ENCODE results near the gene NID1.
A peak's percentile ranks its signal among the peaks of the same experiment; 100 is the strongest.

Gene NID1

DNA sequence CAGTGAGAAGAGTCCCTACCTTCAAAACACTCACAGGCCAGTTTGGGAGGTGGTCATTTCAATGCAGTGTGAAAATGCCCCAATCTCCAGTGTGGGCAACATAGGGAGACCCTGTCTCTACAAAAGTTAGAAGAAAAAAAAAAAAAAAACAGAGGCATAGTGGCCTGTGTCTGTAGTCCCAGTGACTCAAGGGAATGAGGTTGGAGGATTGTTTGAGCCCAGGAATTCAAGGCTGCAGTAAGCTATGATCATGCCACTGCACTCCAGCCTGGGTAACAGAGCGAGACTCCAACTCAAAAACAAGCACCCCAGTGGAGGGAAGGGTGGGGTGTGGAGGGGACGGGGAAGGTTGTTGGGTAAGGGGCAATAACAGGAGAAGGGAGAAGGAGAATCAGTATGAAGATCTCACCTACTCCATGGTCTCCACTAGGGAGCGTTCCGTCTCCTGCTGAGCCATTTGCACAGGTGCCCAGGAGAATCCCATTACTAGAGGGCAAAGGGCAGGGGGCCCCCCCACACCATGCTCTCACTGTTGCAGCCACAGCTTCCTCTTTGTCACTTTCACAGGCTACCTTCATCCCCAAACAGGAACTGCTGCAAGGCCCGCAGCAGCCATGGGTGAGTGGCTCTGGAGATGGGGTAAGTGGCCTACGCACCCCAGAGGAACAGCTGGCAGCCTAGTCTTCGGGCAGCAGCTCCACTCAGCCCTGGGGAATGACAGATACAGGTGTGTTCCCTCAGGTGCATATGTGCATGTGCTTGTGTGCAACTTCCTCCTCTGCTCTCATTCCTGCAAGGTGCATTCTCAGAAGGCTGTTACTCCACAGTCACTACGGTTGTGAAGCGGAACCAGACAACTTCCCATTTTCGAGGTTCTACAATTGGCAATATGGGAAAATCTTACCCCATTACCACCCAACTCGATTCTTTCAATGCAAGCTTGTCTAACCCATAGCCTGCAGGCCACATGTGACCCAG is 110.3 kb downstream of the NID1 start:
- peak in 4 of 5 donors; percentile 3 to 61 (median 9) for DNase-seq

DNA sequence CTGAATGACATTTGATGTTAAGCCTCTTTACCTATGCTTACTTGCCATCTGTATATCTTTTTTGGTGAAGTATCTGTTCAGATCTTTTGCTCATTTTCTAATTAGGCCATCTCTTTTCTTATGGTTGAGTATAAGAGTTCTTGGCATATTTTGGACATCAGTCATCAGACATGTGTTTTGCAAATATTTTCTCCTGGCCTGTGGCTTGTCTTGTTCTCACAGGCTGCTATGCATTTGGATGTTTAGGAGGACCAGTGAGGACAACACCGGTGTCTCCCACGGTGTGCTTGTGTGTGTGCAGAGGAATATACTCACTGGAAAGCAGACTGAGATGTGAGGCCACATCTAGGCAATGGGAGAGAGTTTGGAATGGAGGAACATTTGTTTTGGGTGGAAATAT is 111.1 kb downstream of the NID1 start:
- no peak for DNase-seq

DNA sequence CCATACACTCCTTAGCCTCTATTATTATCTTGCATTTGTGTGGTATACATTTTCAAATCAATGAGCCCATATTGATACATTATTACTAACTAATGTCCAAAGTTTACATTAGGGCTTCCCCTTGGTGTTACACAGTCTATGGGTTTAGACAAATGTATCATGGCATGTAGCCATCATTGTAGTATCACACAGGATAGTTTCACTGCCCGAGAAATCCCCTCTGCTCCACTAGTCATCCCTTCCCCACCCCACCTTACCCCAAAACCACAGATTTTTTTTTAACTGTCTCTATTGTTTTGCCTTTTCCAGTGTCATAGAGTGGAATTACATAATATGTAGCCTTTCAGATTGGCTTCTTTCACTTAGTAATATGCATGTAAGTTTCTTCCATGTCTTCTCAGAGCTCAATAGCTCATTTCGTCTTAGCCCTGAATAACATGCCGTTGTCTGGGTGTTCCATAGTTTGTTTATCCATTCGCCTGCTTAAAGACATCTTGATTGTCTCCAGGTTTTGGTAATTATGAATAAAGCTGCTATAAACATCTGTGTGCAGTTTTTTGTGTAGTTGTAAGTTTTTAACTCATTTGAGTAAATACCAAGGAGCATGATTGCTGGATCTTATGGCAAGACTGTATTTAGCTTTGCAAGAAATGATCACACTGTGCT is 111.8 kb downstream of the NID1 start:
- DNase-seq, result peak in 1 of 5 donors; percentile 23

DNA sequence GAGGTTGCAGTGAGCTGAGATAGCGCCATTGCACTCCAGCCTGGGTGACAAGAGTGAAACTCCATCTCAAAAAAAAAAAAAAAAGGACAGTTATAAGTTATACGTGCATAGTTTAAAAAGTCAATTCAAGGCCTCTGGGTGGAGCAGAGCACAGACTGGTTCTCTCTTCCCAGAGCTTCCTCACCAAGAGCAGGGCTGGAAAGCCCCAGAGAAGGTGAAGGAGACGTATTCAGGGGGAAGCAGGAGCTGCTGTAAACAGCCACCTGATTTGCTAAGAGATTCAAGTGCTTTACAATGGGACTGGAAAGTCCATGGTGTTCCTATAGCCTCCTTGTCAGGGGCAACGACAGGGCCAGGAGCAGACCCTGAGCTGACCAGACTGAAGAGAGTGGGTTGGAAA is 113.2 kb downstream of the NID1 start:
- no peak for DNase-seq

DNA sequence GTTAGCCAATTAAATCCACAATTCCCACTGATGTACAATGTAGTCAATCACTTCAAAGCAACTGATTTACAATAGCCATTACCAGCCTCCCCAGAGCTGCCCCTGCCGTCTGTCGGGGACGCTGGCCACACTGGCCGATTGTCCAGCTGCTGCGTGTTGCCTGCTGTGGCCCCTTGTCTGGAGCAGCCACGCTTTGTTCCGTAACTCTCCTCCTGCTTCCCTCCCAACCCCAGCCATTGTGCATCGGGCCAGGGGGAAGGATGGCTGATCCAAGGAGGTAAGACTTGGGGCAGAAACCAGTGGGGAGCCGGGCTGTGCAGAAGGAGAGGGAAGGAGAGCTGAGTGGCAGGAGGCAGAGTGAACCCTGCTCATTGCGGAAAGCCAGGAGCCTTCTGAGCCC is 114.6 kb downstream of the NID1 start:
- DNase-seq, result no peak

DNA sequence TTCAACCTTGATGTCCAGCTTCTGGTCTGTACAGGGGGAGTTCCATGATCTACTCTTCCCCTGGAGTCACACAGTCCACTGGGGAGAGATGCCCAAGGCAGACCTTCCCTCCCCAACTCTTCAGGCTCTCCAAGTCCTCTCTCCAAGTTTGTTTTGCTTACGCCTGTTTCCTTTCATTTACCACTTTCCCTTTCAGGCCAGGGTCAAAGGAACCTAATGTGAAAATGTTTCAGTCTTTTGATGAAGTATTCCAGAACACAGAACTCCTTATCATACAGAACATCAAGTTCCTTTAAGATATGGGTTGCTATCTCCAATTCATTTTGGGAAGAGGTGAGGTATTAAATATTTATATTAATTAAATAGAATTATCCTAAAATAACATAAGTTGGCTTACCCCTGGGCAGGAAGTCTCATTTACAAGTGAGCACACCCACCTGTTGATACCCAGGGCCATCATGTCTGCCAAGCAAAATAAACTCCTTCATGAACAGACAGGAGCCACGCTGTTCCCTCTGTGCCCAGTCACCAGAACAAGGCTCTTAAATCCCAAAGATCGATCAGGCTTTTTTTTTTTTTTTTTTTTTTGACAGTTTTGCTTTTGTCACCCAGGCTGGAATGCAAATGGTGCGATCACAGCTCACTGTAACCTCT is 116.0 kb downstream of the NID1 start:
- no peak for DNase-seq

GRCh38 chr1:235947989-235948388 is 116.9 kb downstream of the NID1 start:
- no peak for DNase-seq

DNA sequence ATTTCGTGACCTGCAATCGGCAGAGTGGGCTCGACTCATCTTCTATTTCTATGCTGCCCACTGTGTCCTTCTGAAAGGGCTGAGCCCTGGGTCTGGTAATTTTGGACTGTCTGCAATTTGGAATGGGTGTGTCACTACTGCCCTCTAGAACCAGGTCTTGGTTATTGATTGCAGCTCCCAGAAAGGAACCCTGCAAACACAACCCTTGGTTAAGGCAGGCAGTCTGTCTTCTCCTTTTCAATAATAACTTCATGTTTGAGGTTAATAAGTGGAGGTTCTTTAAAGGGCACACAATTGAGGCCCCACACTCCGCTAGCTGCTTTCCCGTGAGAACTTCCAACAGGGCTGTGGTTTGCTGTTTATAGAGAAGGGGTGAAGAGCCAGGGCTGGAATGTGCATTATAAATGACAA is 118.3 kb downstream of the NID1 start:
- DNase-seq, result no peak

DNA sequence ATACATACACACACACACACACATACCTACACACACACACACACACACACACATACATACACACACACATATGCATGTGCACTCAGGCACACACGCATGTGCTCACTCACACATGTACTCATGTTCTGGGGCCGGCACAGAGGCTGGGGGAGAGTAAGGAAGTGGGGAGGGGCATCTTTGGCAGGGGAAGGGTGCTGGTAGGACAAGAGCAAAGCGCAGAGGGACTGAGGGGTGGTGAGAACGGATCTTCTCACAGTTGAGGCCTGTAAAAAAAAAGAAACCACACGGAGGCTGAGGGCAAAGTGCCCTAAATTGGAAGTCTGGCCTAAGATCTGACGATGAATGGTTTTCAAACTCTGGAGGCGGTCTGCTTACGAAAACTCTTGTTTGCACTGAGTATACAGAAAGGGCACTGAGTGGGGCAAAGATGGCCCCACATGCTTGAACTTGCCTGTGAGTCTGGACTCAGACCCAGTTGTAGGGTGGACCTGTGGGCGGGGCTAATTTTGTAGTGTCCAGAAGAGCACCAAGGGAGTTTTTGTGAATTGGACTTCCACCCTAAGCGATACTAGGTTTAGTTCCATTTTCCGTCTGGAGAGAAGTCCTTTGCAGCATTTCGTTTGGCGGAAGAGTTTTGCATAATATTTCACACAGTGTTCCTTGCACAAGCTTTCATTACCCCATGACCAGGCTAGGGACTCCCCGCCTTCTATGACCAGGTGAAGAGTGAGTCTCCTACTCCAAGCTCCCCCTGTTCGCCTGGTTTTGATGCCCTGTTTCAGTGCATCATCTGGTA is 118.9 kb downstream of the NID1 start:
- DNase-seq, result no peak

GRCh38 chr1:235943581-235944114 is 121.2 kb downstream of the NID1 start:
- no peak for DNase-seq

- no peak for DNase-seq
These were observed 121.8 kb downstream of the NID1 start for GRCh38 chr1:235942979-235943575.

DNA sequence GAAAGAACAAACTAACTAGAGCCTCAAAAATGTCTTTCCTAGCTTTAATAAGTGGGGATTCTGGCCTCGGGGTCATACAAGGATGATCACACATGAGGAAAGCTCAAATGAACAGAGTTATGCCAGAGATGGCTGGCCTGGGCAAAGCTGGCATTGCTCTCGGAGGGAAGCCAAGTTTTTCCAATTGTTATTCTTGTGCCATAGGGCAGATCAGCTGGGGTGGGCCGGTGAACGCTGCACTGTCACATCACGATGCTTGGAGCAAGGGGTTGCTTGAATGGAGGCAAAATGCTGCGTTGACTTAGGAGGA is 122.3 kb downstream of the NID1 start:
- no peak for DNase-seq

DNA sequence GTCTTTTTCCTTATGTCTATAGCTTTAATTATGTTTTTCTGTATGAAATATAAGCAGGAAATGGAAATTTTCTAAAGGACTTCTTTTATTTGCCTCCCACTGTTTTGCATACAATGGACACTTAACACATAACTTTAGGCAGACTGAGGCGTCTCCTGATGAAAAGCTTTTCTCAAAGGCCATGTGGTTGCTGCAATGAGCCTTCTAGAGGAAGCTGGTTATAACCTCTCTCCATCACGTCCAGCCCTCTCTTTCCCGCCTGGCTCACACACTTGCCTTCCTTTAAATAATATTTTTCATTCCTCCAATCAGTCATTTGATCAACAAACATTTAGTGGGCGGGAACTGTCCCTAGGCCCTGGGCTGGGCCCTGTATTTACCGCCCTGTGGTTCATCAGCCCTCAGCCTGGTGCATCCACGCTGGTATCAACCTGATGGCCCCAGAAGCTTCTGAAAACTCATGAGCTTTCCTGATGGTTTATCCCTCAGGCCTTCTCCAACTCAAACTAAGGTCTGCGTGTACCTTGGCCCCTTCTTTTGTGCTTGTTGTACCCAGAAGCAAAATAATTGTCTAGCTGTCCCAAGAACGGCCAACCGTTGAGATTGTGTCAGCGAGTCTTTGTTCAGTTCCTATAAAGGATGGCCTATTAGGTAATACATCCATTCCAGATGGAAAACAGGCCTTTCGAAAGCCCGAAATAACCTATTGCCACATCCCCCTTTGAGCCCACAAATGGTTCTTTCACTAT is 122.8 kb downstream of the NID1 start:
- DNase-seq, result no peak

DNA sequence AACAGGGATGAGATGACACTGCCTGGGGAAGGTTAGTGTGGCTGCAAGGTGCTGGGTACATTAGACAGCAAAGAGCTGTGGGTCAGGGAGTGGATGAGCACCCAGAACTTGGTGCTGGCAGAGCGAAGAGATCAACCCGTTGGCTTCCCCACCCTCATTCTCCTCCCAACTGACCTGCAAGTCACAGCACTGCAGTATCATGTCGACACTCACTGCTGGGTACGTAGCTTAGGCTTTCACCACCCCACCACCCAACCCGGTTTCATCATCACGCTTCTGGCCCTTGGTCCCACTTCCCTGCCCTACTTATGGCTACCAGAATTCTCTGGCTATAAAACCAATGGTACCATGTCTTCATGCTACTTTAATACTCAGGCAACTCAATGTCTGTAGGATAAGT is 124.6 kb downstream of the NID1 start:
- DNase-seq, result no peak

DNA sequence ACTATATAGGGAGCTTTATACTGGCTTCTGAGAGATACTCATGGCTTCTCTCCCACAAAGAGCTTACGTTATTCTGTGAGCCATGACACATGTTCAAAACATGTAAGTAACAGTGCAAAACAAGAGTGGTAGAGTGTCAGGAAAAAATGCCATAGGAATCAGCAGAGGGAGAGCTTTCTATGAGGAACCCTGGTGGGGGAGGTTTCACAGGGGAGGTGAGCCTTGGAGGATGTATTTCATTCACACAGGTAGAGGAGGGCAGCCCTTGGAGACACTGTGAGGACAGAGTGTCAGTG is 125.5 kb downstream of the NID1 start:
- no peak for DNase-seq

DNA sequence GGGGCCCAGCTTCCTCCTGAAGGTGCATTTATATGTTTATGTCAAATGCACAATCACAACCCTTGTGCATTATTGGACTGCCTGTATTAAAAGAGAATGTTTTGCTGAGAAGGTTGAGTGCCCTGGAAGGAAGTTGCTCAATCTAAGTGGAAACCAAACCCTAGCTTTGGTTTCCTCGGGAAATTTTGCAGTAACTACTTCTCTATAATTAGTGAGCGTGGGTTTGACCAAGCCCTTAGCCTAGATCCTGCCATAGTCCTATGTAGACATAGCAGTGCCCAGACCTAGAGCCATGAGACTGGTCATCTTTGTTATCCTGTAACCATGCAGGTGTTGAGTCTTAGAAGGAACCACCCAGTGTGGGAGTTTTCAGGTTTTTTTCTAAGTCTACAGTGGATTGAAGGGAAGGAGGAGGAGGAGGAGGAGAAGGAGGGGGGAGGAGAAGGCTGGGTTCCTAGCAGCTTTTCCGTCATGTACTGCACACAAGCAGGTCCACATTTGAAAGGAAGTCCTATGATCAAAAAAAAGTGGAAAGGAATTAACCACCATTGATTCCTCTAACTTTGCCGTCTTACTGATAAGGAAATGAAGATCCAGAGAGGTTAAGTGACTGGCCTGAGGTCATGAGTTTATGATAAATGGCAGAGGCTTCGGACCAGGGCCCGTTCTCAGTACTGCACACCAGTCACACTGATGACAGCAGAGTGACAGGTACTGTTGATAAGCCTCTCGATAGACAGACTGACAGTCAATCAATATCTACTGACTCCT is 126.0 kb downstream of the NID1 start:
- DNase-seq, result no peak

DNA sequence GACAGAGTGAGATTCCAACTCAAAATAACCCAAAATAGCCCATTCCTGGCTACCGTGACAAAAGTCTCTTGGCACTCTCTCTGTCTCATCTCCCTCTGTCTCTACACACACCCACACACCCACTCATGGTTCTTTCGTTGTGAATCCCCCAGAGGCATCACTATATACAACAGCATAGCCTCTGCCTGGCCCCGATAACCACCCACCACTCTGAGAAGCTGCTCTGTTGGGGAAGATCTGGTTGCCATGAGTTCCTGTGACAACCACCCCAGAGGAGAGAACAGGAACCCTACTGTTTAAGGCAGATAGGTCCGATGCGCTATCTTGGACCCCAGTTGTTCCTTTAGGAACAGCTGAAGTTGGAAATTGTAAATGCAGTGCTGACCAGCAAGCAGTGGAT is 127.8 kb downstream of the NID1 start:
- DNase-seq, result no peak

GRCh38 chr1:235935235-235936225 is 129.4 kb downstream of the NID1 start:
- DNase-seq, result no peak

GRCh38 chr1:235933766-235934116 is 131.1 kb downstream of the NID1 start:
- no peak for DNase-seq

Measured in T-helper 1 cell (primary cell).